GM19238 (cell line): ENCODE results near the gene C6orf15.
A peak's percentile ranks its signal among the peaks of the same experiment; 100 is the strongest.

Experiments
- DNase-seq: peaks from one replicate; pipeline ENCODE4 v3.0.0; 2011; ENCODE audit warnings: low spot score; ENCODE audit not compliant: insufficient read length

C6orf15 gene

DNA sequence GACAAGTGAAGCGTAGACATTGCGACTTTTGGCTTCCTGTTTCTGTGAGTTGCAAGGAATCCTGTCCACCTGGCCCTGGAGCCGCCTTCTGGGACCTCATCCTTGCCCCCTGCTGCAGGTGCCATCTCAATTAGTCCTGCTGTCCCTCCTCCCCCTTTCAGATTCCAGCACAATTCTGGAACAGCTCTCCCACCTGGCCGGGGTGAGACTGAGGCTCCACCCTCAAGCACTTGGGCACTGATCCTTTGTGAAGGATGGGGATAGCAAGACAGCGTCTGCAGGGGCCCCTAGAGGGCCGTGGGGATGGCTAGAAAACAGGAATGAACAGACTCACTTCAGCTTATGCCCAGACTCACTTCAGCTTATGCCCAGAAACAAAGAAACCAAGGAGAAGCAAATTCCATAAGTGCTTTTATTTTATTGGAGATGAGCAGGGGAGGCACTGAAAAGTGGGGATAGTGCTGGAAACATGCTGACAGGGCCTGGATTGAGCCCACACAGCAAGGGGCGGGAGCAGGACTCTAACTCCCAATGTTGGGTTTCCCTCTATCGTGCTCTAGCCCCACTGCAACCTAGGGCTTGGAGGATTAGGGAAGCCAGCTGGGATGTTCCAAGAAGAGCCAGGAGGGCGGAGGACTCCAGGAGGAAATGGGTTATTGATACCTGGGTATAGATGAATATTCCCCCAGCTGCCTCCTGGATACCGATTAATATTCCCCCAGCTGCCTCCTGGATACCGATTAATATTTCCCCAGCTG lies 1.4 kb downstream of the C6orf15 start:
- DNase-seq, result no peak

DNA sequence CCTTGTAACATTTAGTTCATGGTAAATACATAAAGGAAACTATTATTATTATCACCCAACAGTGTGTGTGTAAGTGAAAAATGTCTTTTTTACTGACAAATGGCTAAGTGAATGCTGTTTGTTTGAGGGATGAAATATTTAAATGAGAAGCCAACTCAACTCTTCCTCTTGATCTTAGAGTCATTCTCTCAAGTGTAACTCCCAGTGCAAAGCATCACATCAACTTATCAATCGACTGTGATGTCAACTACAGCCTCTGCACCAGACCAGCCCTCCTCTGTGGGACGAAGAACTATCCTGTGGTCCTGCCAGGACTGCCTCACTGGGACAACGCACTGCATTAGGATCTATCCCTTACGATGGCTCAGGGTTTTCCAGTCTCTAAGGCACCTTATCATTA lies 5.3 kb downstream of the C6orf15 start:
- DNase-seq, result no peak

- no peak for DNase-seq
Observed at GRCh38 chr6:31103136-31103535, 9.2 kb downstream of the C6orf15 start.

DNA sequence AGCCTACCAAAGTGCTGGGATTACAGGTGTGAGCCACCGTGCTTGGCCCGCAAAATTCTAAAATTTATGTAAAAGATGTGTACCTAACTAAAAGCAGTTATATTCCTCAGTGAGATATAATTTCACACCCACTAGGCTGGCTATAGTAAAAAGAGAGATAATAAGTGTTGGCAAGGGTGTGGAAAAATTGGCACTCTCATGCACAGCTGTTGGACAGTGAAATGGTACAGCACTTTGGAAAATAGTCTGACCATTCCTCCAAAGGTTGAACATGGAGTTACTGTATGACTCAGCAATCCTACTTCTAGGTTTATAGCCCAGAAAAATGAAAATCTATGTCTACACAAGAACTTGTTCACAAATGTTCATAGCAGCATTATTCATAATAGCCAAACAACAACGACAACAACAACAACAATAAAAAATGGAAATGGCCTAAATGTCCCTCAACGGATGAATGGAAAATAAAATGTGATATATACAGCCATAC lies 13.9 kb downstream of the C6orf15 start:
- no peak for DNase-seq

DNA sequence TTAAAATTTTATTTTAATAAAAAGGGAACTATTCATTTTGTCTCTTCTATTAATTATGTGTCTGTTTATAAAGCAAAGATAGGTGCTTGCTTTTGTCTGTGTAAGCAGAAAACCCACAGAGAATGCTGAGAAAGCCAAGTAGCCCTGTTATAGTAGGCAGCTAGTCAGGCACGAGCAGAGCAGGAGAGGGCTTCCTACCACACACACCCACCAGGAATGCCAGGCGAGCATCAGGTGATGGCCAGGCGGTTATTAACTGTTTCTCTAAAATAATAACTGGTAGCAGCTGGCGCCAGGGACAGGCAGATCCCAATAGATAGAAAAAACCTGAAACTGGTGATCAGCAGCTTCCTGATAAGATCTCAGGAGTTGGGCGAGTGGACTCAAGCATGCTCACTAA lies 15.7 kb downstream of the C6orf15 start:
- DNase-seq, result no peak

GRCh38 chr6:31096215-31096614 lies 16.2 kb downstream of the C6orf15 start:
- DNase-seq, result no peak

DNA sequence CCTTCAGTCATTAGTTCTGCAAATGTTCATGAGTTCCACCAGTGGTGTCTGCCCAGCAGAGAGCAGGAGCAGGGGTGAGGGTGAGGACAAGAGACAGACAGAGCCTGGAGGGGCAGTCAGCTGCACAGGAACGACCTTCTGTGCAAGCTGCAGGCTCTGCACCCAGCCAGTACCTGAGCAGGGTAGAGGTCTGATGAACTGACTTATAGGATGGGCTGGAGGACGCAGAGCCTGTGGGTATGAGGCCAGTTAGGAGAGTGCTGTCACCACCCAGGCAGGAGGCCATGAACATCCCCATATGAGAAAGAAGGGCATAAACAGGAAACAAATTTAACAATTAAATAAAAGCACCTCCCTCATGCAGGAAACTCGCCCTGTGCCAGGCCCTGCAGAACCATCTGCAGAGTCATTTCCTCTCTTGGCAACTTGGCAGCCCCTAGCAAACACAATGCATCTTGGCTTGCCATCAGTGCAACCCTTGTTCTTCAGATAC lies 17.9 kb downstream of the C6orf15 start:
- no peak for DNase-seq

- no peak for DNase-seq
Observed at GRCh38 chr6:31092769-31093505, 19.4 kb downstream of the C6orf15 start.

DNA sequence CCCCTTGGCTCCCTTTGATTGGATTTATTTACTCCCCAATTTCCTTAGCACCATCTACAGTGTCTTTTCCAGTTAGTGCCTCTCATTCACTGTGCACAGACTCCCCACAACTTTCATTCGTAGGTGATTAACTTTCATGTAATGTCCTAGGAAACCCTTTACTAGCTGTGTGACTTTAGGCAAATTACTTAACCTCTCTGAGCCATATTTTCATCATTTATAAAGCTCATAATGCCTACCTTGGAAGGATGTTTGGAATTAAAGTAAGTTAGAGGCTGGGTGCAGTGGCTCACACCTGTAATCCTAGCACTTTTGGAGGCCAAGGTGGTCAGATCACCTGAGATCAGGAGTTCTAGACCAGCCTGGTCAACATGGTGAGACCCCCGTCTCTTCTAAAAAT lies 20.1 kb downstream of the C6orf15 start:
- DNase-seq, result no peak

DNA sequence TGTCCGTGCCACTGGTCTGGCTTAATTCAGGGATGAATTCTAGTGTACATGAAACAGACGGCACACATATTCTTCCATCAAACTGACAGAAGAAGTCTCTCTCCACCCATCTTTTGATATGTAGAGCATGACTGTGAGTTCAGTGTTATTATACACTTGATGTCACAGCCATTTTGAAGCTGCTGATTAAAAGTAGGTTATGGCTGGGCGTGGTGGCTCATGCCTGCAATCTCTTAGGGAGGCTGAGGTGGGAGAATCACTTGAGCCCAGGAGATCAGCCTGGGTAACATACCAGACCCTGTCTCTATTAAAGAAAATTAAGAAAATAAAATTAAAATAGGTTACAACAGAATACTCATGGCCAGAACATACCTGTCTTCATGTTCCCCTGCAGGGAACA lies 20.7 kb downstream of the C6orf15 start:
- DNase-seq, result no peak

- no peak for DNase-seq
Observed at GRCh38 chr6:31090973-31091364, 21.4 kb downstream of the C6orf15 start.

DNA sequence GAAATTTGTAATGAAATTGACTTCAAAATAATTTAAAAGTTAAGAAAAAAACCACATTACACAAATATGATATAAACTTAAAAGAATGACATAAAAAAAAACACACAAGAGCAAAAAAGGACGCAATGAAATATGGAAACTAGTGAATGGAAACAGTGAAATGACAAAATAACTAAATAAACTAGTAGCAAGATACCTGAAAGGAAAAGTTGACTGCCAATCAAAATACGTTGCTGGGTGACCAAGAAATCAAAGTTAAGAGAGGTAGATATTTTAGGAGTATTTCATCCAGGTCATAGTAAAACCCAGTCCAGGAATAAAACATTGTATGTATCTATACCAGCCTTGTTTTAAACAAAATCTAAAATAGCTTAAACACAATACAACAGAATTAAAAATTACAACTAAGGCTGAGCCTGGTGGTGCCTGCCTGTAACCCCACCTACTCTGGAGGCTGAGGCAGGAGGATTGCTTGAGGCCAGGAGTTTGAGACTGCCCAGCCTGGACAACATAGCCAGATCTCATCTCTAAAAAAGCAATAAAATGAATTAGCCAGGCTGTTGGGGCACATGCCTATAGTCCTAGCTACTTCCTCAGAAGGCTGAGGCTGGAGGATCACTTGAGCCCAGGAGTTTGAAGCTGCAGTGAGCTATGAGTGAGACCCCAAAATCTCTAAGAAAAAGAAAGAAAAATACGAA lies 22.0 kb downstream of the C6orf15 start:
- DNase-seq, result no peak

DNA sequence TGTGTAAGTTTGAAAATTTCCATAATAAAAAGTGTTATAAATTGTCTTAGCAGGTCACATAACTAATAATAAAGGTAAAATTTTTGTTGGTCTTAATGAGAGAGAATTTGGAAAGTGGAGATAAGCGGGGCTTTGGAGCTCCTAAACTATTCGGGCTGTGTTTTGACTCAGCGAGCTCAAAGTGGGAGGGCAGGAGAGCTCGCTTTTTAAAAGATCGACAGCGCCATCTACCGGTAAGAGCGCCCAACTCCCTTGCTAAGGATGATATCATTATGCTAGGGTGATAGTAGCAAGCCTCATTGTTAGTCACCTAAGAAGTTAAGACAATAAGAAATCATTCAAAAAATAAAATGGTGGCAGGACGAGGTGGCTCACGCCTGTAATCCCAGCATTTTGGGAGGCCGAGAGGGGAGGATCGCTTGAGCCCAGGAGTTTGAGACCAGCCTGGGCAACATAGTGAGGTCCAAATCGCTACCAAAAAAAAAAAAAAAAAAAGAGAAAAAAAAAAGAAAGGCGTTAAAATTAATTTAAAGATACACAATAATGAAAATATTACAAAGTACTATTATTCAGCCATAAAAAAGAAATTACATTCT lies 24.8 kb downstream of the C6orf15 start:
- peak; percentile 72 for DNase-seq

- DNase-seq, result no peak
Observed at GRCh38 chr6:31086788-31087440, 25.5 kb downstream of the C6orf15 start.

GRCh38 chr6:31083742-31084354 lies 28.5 kb downstream of the C6orf15 start:
- DNase-seq, result no peak

GRCh38 chr6:31081872-31082271 lies 30.5 kb downstream of the C6orf15 start:
- no peak for DNase-seq

DNA sequence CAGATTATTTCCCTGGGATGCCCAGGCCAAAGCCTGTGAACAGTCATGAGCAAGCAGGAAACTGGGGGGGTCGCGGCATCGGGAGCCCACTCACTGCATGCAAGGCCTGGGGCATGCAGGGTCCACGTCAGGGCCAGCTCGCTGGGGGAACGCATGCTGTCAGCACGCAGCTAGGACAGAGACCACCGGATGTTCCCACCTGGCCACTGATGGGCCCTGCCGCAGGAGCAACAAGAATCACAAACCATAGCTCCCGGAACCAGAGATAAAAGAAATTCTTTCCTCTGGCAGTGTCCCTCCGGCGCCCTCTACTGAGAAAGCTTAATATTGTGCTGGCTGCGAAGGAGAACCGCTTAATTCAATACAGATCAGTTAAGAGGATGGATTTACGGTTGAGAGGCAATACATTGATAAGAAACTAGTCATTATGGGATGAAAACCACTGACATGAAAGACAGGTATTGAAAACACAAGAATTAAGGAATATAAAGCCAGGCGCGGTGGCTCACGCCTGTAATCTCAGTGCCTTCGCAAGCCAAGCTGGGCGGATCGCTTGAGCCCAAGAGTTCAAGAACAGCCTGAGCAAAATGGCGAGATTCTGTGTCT lies 32.6 kb downstream of the C6orf15 start:
- DNase-seq, result peak; percentile 27

- DNase-seq, result no peak
Observed at GRCh38 chr6:31076611-31077010, 35.8 kb downstream of the C6orf15 start.

- DNase-seq, result no peak
Observed at GRCh38 chr6:31075528-31075927, 36.8 kb downstream of the C6orf15 start.

GRCh38 chr6:31074401-31074800 lies 38.0 kb downstream of the C6orf15 start:
- DNase-seq, result no peak
